Heart right ventricle (tissue), 16 donors: Measurements from ENCODE around the gene RAB28. TPM values are rescaled to one million over a fixed set of nuclear protein-coding genes. Genes with fewer than 3 reads are reported as not detected.
A peak's percentile ranks its signal among the peaks of the same experiment; 100 is the strongest.

Experiments used
- ATAC-seq, 8 donors: fragments of 200-7000 bp; cut with Tn5 transposase; one replicate each; pipeline ENCODE4 v1.9.1; 2020; ENCODE audit warnings: mild to moderate bottlenecking in 8 of 8, moderate library complexity in 8 of 8, moderate number of reproducible peaks in 1 of 8
- DNase-seq, 2 donors: peaks; one replicate each; pipeline ENCODE4 v3.0.0-alpha.2; 2020
- H3K27ac ChIP-seq, 10 donors: fragments of 200-600 bp; sonication (generic) in 2 of 10; one replicate each; pipeline versions ENCODE4 v1.5.0 to v1.8.0; 2020 to 2022; ENCODE audit warnings: mild to moderate bottlenecking in 3 of 10
- H3K27me3 ChIP-seq, 7 donors: fragments of 200-600 bp; one replicate each; pipeline ENCODE4 v1.8.0; 2021 to 2022; ENCODE audit warnings: mild to moderate bottlenecking in 2 of 7
- H3K36me3 ChIP-seq, 9 donors: fragments of 200-600 bp; sonication (generic) in 1 of 9; one replicate each; pipeline versions ENCODE4 v1.5.0 to v1.8.0; 2020 to 2022; ENCODE audit warnings: mild to moderate bottlenecking in 2 of 9
- H3K4me1 ChIP-seq, 9 donors: fragments of 200-600 bp; sonication (generic) in 1 of 9; one replicate each; pipeline versions ENCODE4 v1.5.0 to v1.8.0; 2020 to 2022; ENCODE audit warnings: mild to moderate bottlenecking in 4 of 9
- H3K4me3 ChIP-seq, 10 donors: fragments of 200-600 bp; sonication (generic) in 2 of 10; one replicate each; pipeline versions ENCODE4 v1.5.0 to v1.8.0; 2020 to 2022; ENCODE audit warnings: mild to moderate bottlenecking in 7 of 10, moderate library complexity in 2 of 10
- H3K9me3 ChIP-seq, 11 donors: fragments of 200-600 bp in 10 of 11; sonication (generic) in 2 of 11; one replicate each; pipeline versions ENCODE4 v1.5.0 to v1.8.0; 2013 to 2022; ENCODE audit warnings: mild to moderate bottlenecking in 2 of 11, control low read depth in 1 of 11, moderate library complexity in 1 of 11
- WGBS, 2 donors: extraction: QIAGEN DNeasy Blood & Tissue Kit; methylation state at CpG; one replicate each; pipeline ENCODE4 v1.1.7; 2013; ENCODE audit warnings: inconsistent platforms in 1 of 2; 5-methylcytosine and 5-hydroxymethylcytosine counted together
- intact Hi-C, 10 donors: fragments of 100-400 bp; cut with DNase I; formaldehyde crosslinking; loops; one replicate each; pipeline versions ENCODE4 v1.11.1 to v1.14.2; 2022
- polyA plus RNA-seq, 2 donors: library from polyadenylated mRNA; stranded (reverse); fragments of 200-250 nt; gene quantifications; one replicate each; pipeline ENCODE4 v1.2.3, GENCODE V29; 2013
- total RNA-seq, 10 donors: library from RNA; stranded (reverse); fragmentation: NEBNext Ultra II Directional in 3 of 10; extraction: Animal tissue kit (Norgen Biotek cat#: 25700) in 3 of 10; gene quantifications; one replicate each; pipeline versions ENCODE4 v1.2.1 to v1.2.4, GENCODE V29; 2021 to 2023
- TF ChIP-seq, protein P1 (sequence below), 9 donors: fragments of 200-600 bp; sonication (generic) in 2 of 9; IDR thresholded peaks; one replicate each; pipeline versions ENCODE4 v1.5.0 to v1.8.0; 2021 to 2022; ENCODE audit warnings: antibody characterized with exemption in 9 of 9, mild to moderate bottlenecking in 5 of 9, moderate library complexity in 1 of 9
- donor health status: Arrhythmogenic right ventricular cardiomyopathy.
- donor health status: ischemic (EF 13 %, LVEDD 7.1; RV severe dilation, severe dysfunction).
- donor health status: healthy with polysubstance abuse.
- donor health status: DM: no; HTN: yes; CAD: no.
- donor health status: DM: no; HTN: no; CAD: no.
- donor health status: ischemic (EF 25% LVEDD 6.9; RV normal size, moderate dysfunction).
- donor health status: ischemic (EF 25% LVEDD 5.7; RV mildly dilated, moderate dysfunction).
- donor health status: healthy.
- donor health status: DM: yes; HTN: yes; CAD: no.
- donor health status: Ischemic cardiomyopathy.
- donor health status: ischemic (EF 35%, LVEDD 5.7; RV mildly dilated, moderate dysfunction).
- donor health status: nonischemic (EF 11% LVEDD 7.7; RV severe dilation, severe dysfunction).
- donor health status: DM: yes; HTN: yes; CAD: no.
- donor health status: PGD.
- donor health status: ischemic (EF 29% LVEDD 5.4; RV normal size, mild dysfunction).
- donor health status: nonischemic (EF 23%, LVEDD 6.1; RV moderate dilation, normal function).

Gene RAB28
- total and polyA plus RNA-seq, 12 donors: 12.7 to 27.5 (median 20.3) TPM

DNA sequence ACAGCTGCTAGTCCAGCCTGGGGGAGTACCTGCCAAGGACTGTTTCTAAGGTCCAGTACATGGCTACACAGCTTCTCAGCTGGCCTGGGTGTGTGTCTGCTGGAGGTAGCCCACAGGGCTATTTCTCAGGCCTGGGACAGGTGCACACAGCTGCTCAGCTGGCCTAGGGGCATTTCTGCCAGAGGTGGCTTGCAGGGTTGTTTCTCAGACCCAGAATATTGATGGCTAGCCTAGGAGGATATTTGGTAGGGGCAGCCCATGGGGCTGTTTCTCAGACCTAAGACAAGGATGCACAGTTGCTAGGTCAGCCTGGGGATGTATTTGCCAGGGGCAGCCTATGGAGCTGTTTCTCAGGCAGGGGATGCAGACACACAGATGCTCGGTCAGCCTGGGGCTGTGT lies 29.4 kb downstream of the RAB28 start:
- 96 to 100% methylated on average over 1 of the region's 1 CpG for WGBS, 2 donors
- no peak for DNase-seq
- Histone ChIP-seq H3K4me3 (no peak overlapping the region), H3K27ac (no peak overlapping the region), H3K4me1 (no peaks in the 10 kb centered on the region), H3K27me3 (no peaks in the 10 kb centered on the region), H3K36me3 (peaks cover 0 to 44% (median 21%) of the 10 kb centered on the region in 9 donors), H3K9me3 (no peaks in the 10 kb centered on the region)
- intact Hi-C loops: no loop called here
- TF ChIP-seq, protein P1, sequence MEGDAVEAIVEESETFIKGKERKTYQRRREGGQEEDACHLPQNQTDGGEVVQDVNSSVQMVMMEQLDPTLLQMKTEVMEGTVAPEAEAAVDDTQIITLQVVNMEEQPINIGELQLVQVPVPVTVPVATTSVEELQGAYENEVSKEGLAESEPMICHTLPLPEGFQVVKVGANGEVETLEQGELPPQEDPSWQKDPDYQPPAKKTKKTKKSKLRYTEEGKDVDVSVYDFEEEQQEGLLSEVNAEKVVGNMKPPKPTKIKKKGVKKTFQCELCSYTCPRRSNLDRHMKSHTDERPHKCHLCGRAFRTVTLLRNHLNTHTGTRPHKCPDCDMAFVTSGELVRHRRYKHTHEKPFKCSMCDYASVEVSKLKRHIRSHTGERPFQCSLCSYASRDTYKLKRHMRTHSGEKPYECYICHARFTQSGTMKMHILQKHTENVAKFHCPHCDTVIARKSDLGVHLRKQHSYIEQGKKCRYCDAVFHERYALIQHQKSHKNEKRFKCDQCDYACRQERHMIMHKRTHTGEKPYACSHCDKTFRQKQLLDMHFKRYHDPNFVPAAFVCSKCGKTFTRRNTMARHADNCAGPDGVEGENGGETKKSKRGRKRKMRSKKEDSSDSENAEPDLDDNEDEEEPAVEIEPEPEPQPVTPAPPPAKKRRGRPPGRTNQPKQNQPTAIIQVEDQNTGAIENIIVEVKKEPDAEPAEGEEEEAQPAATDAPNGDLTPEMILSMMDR (IDR thresholded peaks at IDR 0.05): no peak
- peak in 1 of 8 donors; percentile 20 for ATAC-seq

DNA sequence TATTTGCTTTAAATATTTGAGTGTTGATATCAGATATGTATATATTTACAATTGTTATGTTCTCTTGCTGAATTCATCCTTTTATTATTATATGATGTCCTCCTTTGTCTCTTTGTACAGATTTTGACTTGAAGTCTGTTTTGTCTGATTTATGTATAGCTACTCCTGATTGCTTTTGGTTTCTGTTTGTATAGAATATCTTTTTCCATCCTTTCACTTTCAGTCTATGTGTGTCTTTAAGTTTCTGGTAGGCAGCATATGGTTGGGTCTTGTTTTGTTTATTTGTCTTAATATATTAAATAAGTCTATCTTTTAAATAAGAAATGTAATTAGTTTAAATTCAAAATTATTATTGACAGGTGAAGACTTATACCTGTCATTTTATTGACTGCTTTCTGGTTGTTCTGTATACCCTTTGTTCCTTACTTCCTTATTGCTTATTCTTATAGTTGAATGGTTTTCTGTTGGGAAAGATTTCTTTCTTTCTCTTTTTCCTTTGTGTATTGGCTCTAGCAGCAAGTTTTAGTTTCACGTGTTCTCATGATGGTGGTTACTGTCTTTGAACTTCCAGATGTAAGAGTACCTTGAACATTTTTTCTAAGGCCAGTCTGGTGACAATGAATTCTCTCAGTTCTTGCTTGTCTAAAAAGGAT lies 31.1 kb downstream of the RAB28 start:
- DNase-seq (no peak), ATAC-seq (no peak)
- Histone ChIP-seq H3K27me3 (no peaks in the 10 kb centered on the region), H3K9me3 (no peaks in the 10 kb centered on the region), H3K36me3 (peaks cover 0 to 28% (median 16%) of the 10 kb centered on the region in 9 donors), H3K4me1 (no peaks in the 10 kb centered on the region), H3K4me3 (no peak overlapping the region), H3K27ac (no peak overlapping the region)
- 100% methylated on average over 1 of the region's 1 CpG for WGBS, 2 donors
- intact Hi-C loops: no loop called here
- TF ChIP-seq, protein P1 (IDR thresholded peaks at IDR 0.05): no peak

DNA sequence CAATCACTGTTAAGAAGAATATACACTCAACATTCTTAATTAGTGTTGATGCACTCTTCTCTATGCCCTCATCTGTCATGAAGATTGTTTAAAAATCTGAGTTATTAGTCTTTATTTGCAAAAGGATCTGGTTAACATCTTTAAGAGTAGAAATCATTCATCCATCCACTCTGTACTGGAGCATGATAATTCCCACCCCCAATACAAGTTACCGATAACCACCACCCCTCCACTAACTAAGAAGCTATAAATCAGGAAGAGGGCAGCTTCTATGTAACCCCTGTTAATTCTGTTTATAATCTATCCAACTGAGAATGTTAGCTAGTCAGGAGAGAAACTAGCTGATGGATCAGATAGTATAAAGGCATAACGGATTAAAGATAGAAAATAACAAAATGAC lies 34.5 kb downstream of the RAB28 start:
- DNase-seq (no peak), ATAC-seq (no peak)
- Histone ChIP-seq H3K9me3 (no peaks in the 10 kb centered on the region), H3K4me3 (no peak overlapping the region), H3K27ac (no peak overlapping the region), H3K27me3 (no peaks in the 10 kb centered on the region), H3K4me1 (no peaks in the 10 kb centered on the region), H3K36me3 (peaks cover 0 to 10% (median 4%) of the 10 kb centered on the region in 9 donors)
- intact Hi-C loops: no loop called here
- WGBS, 2 donors: 90 to 98% methylated on average over 2 of the region's 2 CpGs
- TF ChIP-seq, protein P1 (IDR thresholded peaks at IDR 0.05): no peak

DNA sequence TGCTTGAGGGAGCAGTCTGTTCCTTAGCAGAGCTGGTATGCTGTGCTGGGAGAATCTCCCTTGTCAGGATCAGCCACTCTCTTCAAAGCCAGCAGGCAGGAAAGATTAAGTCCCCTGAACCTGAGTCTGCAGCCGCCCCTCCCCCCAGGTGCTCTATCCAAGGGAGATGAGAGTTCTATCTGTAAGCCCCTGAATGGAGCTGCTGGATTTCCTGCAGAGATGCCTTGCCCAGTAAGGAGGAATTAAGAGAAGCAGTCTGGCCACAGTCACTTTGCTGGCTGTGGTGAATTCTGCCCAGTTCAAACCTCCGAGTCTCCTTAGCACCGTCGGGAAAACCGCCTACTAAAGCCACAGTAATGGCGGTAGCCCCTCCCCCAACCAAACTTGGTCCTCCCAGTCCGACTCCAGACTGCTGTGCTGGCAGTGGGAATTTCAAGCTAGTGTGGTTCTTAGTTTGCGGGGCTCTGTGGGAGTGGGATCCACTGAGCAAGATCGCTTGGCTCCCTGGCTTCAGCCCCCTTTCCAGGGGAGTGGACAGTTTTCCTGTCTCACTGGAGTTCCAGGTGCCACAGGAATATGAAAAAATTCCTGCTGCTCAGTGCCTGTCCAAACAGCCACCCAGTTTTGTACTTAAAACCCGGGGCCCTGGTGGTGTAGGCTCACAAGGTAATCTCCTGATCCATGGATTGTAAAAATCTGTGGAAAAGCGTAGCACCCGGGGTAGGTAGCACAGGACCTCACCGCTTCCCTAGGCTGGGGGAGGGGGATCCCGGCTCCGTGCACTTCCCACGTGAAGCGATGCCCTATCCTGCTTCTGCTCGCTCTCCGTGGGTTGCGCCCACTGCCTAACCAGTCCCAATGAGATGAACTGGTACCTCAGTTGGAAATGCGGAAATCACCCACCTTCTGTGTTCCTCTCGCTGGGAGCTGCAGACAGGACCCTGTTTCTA lies 38.0 kb downstream of the RAB28 start:
- Histone ChIP-seq H3K27ac (no peak overlapping the region), H3K4me3 (no peak overlapping the region), H3K4me1 (peaks cover 0 to 10% (median 5%) of the 10 kb centered on the region in 9 donors), H3K9me3 (no peaks in the 10 kb centered on the region), H3K36me3 (peaks cover 0 to 5% (median 0%) of the 10 kb centered on the region in 9 donors), H3K27me3 (no peaks in the 10 kb centered on the region)
- TF ChIP-seq, protein P1 (IDR thresholded peaks at IDR 0.05): no peak
- DNase-seq: no peak
- ATAC-seq: peak in 1 of 8 donors; percentile 11
- intact Hi-C loops: no loop called here
- 77 to 83% methylated on average over 22 of the region's 22 CpGs for WGBS, 2 donors
